NCI-H187 treated with DMSO at 0.1 percent for 48 hours (cell line): ENCODE data around the gene STPG4.

Experiments used
- DNase-seq: peaks from one replicate; lab custom pipeline; 2025; lab: John Stamatoyannopoulos, UW

STPG4 gene

DNA sequence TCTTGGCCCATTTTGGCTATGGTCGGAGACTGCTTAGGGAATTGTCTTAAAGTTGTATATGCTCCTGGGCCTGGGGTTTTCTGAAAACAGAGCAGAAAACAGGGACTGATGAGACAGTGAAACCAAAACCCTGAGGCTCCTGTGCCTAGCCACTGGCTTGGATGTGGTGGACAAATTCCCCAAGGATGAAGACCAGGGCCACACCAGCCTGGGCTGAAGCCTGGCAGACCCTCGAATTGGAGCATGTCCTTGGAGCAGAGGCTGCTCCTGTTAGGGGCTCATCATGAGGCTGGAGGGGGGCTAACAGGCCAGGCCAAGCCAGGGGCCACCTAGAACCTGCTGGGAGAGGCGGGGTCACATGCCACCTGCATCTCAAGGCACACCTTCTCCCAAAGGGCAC lies 68.1 kb downstream of the STPG4 start:
- no peak for DNase-seq

DNA sequence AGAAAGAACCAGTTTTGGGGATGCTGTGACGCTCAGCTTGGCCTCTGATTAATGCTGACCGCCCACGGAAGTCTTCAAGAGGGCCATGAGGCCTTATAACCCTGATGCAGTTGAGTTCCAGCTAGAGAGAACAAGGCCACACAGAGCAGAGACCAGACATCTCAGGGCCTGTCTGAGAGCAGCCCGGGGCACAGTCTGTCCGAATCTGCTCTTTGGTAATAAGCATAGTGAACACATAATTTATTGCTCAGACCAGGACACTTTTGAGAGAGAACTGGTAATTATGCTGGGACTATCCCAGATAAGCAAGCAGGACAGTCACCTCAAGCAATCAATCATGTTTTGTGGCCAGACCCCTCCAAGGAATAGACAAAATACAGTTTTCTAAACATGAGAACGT lies 68.5 kb downstream of the STPG4 start:
- DNase-seq: no peak

DNA sequence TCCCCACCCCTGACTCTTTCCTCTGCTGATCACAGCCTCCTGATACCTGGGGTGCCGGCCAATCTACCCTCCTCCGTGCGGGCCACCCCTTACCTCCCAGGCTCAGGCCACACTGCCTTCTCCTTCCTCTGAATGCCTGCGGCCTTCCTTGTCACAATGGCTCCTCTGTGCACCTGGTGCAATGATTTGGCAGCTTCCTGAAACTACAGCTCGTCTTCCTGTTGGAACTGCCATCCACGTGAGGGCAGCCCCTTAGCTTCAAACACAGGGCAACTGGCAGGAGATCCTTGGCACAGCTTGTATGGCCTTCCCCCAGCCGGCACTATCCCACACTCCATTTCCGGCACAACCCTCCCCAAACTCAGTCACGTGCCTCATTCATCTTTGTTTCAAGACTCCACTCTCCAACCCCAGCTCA lies 69.0 kb downstream of the STPG4 start:
- DNase-seq: no peak

DNA sequence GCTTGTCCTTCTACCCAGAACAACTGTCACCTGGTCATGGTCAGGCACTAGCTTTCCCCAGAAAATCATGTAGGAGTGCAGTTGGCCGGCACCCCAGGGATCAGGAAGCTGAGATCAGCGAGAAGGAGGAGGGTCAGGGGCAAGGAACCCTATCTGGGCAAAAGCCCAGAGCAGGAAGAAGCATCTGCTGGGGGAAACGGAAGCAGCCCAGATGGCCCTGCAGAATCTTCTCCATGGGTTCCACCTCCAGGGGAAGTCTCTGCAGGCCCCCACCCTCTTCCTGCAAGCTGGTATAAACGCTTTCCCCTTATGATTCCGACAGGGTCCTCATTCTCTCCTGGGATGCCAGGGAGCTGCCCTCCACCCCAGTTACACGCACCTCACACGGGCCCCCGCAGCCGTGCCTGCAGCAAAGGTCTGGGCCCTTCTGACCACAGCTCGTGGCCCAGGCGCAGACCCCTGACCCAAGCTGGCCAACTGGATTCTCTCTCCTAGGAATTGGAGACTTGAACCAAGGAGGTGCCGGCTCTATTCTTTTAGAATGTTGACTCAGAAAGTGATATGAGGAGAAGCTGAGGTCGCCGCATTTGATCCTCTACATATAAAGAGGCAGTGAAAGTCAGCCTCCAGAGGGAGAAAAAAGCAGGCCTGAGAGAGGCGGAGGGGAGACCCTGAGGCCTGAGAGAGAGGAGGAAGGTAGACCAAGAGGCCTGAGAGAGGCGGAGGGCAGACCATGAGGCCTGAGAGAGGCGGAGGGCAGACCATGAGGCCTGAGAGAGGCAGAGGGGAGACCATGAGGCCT lies 71.0 kb downstream of the STPG4 start:
- no peak for DNase-seq

DNA sequence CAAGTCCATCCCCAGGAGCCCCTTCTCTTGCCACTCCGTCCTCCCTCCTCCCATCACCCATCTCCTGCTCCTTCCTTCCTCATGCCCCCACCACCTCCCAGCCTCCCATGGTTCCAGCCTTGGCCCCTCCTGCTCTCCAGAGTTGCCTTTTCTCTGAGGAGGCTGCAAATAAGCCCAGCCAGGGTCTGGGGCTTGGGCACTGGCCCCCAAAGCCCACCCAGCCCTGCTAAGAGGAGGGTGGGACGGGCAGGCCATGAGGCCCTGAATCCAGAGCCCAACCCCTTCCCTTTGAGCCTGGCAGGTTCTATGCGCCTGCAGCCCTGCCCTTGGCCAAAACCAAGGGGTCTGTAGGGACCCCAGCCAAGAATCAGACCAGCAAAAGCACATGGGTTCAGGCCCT lies 71.6 kb downstream of the STPG4 start:
- DNase-seq: no peak

DNA sequence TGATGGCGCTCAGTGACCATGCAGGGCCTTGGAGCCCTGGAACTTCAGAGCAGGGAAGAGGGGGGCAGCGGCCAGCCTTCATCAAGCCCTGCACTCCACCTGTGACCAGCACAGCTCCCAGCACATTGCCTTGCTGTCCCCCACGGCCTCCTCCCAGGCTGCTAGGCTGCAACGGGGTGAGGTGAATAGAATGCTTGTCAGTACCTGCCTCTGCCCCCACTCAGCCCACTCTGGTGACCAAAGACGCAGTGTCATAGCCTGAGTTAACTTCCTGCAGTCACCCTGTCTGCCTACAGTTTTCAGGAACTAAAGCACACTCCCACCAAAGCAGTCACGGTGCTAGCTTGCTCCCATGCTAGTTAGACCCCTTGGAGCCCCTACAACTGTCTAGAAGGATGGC lies 72.1 kb downstream of the STPG4 start:
- no peak for DNase-seq

DNA sequence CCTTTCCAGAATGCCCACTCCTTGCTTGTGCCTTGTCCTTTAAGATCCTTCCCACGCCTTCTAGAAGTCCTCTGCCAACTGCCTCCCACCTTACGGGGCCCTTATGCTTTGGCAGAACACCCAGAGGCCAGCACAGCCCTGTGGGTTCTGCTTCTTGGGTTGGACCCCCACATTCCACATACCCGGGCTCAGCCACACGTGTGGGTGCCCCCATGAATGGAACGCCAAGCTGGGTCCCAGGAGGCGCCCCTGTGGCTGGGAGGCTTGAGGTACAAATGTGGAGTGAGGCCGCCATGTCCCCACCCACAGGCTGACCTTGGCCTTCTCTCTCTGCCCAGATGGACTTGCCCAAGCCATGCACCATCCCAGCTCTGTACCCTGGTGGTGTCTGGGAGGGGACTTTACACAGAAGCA lies 74.2 kb downstream of the STPG4 start:
- no peak for DNase-seq

DNA sequence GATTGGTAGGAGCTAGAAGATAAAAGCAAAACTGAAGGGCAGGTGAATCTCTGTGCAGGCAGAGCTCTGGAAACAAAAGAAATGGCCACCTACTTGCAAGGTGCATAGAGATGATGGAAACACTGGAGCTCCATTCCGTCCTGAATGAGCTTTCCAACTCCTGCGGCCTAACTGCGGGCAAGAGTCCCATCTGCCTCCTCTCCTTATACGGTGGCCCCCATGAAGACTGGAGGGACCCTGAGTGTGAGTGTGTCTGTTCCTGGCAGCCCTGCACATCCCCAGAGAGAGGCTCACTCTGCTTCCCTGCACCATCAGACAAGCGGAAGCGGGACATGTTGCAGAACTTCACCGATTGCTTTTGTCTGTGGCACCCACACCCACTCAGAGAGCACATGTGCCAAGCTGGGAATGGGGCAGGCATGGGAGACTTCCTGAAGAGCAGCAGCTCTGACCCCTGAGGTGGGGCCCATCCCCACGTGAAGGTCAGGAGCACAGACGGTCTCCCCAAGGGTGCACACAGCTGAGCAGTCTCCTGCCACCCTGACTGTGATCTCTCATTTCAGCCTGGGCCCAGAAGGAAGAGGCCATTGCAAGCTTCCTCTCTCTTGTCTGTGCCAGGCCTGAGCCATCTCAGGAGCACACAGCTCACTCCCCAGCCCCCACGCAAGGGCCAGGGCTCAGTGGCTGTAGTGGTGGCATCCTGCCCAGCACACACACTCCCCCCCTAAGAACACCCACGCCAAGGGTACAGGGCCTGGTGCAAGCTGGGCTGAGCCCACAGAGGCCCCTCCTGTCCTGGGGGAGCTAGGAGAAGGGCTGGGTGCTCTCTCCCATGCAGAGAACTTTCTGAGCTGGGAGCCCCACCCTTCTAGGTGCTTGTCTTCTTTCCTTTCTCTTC lies 75.3 kb downstream of the STPG4 start:
- no peak for DNase-seq

DNA sequence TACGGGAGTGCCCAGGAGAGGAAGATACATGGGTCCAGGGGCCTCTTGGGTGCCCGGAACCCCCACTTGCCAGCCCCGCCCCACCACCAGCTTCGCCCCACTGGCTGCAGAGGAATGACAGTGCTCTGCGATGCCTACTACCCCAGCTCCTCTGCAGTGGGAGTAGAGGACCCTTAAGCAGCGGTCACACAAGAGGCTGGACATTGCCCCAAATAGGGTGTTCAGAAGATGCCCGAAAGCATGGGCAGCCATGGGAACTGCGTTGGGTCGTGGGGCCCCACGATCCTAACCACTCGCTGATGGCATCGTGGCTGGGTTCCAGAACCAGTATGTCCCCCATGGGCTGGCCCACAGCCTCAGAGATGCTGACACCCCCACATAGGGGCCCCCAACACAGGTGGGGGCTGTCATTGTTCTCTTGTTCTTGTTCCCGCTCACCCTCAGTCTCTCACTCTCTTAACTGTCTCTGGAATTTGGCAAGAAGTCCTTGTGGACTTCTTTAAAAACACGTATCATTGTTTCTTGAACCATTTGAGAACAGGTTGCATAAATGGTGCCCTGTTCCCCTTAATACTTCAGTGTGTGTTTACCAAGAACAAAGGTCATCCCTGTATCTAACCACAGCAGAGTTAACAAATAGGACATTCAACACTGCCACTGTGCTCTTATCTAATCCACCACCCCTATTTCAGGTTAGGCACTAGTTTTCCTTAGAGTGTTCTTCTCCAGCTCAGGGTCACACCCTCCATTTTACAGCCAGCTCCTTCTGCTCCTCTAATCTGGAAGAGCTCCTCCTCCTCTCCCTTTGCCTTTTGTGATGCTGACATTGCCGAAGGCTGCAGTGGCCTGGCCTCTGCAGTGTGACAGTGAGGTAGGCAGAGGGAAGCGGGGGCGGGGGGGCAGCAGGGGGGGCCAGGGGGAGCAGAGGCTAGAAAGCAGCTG lies 76.3 kb downstream of the STPG4 start:
- no peak for DNase-seq

DNA sequence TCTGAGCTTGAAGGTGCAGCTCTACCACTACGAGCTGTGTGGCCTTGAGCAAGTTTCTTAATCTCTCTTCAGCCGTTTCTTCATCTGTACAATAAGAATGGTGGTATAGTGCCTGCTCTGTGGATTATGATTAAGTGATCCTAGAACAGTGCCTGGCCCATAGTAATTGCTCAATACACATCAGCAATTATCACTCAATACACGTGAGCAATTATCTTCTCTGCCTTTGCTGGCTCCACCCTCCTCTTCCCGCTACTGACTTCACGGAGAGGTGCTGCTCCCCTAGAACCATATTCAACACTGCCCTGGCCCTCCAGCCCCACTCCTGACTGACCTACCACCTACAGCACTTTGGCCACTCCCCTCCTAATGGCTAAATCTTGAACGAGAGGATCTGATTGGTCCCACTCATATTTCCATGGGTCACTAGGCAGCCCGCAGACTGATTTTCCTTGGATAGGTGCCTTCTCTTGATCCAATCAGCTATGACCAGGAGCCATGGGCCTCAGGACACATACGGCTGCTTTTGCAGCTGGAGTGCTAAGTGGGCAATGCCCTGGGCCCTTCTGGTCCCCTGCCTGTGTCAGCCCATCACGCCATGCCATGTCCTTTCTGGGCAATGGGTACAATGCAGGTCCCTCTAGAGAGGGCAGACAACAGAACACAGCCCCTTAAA lies 77.5 kb downstream of the STPG4 start:
- no peak for DNase-seq

DNA sequence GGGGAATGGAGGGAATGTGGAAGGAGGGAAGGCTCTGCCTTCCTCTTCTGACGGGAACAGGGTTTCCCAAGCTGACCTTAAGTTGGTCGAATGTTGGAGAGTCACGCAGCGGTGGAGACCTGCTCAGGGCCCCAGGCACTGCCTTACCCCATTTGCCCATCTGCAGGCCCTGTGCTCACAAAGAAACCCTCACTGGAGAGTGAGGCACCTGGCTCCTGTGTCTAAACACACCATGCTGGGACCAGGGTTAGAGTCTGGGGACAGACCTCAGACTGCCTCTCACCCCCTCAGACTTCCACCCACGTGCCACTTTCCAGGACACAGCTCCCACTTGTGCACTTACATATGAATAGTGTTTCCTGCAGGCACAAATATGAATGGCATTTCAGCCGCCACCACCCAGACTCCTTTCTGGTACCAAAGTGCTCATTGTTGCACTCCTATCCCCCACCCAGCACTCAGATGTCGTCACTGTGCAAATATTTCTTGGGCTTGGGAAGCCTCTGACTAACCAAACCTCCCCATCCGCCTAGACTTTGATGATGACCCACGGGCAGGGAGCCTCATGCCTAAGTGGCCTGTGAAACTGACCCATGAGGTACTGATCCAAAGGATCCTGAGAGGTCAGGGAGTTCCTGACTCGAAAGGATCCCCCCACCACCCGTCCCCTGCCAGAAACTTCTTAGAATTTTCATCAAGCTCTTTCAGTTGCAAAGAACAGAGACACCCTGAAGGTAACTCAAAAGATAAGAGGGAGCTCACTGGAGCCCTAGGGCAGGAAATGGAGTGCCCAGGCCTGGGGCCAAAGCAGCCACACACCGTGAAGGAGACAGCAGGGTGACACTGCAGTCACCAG lies 78.3 kb downstream of the STPG4 start:
- DNase-seq: no peak

DNA sequence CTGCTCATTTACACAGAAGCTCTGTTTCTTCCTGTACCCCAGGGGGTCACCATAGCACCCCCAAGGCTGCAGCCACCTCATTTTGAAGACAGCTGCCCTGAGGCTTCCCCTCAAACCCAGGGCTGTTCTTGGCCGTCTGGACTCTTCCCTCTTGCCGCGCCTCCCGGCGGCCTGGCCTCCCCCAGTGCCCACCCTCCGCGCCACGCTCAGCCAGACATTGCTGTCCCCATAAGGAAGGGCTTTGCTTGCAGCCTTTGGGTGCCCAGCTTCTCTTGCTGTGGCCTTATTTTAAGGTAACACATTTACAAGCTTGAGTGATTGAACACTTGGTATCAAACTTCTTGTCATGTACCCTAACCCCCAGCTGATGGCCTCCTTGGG lies 79.0 kb downstream of the STPG4 start:
- DNase-seq: no peak

DNA sequence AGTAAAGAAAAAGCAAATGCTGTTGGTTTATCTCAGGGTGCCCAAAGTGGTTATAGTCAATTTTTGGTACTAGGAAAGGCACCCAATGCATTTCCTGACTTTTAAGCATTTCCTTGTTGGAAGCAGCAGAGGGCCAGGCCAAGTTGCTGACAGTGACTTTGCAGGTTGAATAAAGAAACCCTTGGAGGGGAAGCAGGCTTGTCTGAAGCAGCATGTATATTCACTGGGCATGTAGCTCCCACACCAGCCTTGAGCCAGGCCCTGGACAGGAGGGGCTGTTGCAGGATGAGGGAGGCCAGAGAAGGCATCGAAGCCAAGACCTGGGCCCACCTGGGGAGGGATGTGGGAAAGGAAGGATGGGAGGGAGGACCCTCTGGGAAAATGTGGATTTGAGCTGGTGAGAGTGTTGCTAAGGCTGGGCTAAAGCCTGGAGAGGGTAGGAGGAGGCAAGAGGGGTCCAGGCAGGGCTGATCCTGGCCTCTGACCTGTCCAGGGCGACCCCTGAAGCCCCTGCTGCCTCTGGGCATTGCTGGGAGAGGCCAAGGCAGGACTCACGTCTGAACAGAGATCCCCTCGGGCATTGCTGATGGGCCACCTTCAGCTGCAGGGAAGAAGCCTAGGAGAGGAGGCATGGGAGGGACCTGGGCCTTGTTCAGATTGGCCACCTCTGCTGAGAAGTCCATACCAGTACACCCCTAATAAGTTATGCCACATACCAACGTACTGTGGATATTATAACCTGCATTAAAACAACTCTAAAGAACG lies 79.6 kb downstream of the STPG4 start:
- no peak for DNase-seq

DNA sequence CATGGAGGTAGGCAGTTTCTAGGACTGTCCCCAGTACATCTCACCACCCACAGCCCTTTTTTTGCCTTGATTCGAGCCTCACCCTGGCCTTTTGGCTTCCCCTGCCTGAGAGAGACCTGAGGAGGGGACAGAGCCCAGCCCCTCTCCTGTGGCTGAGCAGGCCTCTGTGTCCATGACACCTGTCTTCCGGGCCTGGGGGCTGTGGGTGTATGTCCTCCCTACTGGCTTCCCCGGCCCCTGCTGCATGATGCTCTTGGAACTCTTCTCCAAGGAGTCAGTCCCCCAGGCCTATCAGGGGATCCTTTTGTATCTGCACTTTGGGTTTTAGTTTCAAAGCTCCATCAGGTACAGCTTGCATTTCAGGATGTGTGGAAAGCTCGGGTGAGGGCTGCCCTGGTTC lies 80.4 kb downstream of the STPG4 start:
- no peak for DNase-seq

DNA sequence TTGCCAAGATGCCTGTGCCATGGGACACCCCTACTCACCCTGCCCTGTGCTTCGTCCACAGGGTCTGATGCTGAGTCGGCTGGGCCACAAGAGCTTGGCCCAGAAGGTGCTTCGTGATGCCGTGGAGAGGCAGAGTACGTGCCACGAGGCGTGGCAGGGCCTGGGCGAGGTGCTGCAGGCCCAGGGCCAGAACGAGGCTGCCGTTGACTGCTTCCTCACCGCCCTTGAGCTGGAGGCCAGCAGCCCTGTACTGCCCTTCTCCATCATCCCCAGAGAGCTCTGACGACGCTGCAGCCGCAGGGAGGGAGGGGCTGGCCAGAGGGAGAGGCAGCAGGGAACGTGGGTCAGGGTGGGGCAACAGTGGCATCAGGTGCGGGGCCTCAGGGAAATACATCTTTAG lies 81.5 kb downstream of the STPG4 start:
- DNase-seq: no peak

DNA sequence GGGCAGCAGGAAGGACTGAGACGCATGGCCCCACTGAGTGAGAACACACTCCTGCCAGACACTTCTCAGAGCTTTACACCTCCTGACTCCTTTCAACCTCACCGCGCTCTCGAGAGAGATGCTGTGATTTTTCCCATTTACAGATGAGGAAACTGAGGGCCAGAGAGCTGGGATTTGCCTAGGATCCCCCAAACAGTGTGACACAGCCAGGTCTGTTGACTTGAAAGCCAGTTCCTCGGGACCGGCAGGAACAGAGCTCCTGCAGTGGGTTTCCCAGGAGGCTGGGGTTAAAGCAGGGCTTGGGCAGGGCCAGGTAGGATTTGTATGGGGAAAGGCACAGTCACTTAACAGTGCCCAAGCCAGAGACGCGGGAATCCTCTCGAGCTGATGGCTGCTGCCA lies 81.9 kb downstream of the STPG4 start:
- no peak for DNase-seq

DNA sequence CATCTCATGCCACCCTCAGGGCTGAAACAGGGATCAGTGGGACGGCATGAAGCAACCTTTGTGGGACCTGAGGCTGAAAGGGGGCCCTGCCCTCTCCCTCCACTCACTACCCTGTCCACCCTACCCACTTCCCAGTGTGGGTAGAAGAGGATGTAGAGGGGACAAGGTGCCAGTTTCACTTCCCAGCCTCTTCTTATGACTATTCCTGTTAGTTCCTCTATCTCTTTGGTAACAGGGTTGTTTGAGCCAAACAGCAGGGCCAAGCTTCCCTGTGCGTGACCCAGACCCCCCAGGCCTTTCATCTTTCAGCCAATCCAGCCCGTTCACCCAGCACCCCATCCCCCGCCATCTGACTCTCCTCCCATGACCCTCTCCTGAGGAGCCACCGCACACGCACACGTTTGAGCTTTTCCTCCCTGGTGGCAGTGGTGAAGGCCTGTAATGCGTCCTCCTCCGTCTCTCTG lies 82.3 kb downstream of the STPG4 start:
- DNase-seq: no peak

DNA sequence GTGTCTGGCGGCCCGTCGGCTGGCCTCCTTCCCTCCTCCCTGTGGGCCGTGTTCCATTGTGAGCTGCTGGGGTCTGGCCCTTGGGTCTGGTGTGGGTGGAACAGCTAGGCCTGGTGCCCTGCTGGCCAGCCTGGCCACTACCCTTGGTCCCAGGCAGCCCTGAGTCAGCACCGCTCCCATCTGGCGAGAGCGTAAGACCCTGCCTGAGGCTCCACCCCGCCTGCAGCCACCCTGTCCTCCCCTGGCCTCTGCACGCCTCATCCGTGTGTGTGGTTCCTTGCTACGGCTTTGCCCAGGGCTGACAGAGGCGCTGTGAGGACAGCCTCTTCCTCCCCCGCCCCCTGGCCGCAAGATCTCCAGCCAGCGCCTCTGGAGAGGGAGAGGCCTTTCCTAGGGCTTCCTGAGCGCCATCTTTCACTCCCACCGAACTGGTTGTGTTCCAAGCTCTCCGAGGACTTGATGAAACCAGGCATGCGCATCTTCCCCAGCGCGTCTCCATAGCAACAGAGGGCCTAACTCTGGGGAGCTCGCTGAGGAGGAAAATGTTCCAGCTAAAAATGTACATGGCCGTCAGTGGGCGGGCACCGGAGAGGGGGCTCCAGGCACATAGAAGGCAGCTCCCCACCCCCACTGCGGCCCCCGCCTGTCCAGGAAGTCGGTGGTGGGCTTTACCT lies 83.0 kb downstream of the STPG4 start:
- no peak for DNase-seq
